Cardiac fibroblast (primary cell): ENCODE results near the gene XYLB.
"Not testable (repeated sequence)": the region's sequence is repeated elsewhere in the genome, so short reads cannot be mapped to it uniquely, and the experiment has no call there.

ENCODE experiments used
- DNase-seq, 2 donors: peaks; one replicate each; pipeline versions ENCODE4 v3.0.0 to v3.0.0-alpha.2; 2010; ENCODE audit warnings: low read depth in 2 of 2
- H3K4me3 ChIP-seq, 2 donors: replicated peaks in 1 of 2; 1 replicate in 1 of 2; 2 replicates in 1 of 2; pipeline ENCODE4 v1.5.1; 2011; ENCODE audit warnings: low read depth in 2 of 2, low read length in 2 of 2, mild to moderate bottlenecking in 2 of 2, moderate library complexity in 1 of 2
- CTCF ChIP-seq: IDR thresholded peaks from one replicate; pipeline ENCODE4 v1.5.1; 2011; ENCODE audit warnings: low read depth, mild to moderate bottlenecking, low read length, inconsistent platforms

Gene XYLB

GRCh38 chr3:38411591-38411990, 65.0 kb downstream of the XYLB start:
- H3K4me3 ChIP-seq, result no peak overlapping the region
- no peak for DNase-seq
- TF ChIP-seq CTCF, result no peak

GRCh38 chr3:38420758-38421157, 74.2 kb downstream of the XYLB start:
- H3K4me3 ChIP-seq, DNase-seq: not testable (repeated sequence)

DNA sequence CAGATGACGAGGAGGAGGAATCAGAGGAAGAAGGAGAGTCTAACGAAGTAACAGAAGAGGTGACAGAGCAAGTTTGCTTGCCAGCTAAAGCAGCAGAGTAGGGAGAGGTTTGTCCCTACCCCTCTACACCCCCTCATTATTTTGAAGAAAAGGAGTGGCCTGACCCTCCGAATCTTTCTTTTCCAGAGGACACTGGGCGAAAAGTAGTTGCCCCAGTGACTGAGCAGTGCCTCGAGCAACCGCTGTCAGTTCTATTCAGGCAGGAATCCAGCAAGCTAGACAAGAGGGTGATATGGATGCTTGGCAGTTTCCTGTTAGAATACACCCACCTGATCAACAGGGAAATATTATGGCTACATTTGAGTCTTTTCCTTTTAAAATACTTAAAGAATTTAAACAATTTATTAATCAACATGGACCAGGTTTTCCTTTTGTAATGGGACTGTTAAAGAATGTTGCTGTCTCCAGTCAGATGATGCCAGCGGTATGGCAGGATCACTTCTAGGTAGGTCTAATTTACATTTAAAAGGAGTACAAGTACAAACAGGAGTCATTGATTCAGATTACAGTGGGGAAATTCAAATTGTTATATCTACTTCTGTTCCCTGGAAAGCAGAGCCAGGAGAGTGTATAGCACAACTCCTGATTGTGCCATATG, 75.2 kb downstream of the XYLB start:
- H3K4me3 ChIP-seq, result no peak overlapping the region
- DNase-seq, result no peak
- TF ChIP-seq CTCF, result no peak

- H3K4me3 ChIP-seq, DNase-seq: not testable (repeated sequence)
Measured at GRCh38 chr3:38426798-38427426, 80.3 kb downstream of the XYLB start.

GRCh38 chr3:38432871-38433658, 86.5 kb downstream of the XYLB start:
- not testable (repeated sequence) for H3K4me3 ChIP-seq, DNase-seq

DNA sequence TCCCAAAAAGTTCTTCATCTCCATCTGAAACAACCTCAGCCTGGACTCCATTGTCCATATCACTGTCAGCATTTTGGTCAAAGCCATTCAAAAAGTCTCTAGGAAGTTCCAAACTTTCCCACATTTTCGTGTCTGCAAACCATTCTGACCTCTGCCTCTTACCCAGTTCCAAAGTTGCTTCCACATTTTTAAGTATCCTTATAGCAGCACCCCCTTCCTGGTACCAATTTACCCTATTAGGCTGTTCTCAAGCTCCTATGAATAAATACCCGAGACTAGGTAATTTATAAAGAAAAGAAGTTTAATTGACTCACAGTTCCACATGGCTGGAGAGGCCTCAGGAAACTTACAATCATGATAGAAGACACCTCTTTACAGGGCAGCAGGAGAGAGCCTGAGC, 87.1 kb downstream of the XYLB start:
- DNase-seq, result not testable (repeated sequence)

DNA sequence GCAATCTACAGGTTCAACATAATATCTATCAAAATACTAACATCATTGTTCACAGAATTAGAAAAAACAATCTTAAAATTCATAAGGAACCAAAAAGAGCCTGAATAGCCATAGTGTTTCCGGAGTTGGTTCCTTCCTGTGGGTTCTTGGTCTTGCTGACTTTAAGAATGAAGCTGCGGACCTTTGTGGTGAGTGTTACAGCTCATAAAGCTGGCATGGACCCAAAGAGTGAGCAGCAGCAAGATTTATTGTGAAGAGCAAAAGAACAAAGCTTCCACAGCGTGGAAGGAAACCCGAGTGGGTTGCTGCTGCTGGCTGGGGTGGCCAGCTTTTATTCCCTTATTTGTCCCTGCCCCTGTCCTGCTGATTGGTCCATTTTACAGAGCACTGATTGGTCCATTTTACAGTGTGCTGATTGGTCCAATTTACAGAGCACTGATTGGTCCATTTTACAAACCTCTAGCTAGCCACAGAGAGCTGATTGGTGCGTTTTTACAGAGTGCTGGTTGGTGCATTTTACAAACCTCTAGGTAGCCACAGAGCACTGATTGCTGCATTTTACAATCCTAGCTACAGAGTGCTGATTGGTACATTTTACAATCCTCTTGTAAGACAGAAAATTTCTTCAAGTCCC, 92.0 kb downstream of the XYLB start:
- peak in 1 of 2 donors; percentile 53 for DNase-seq

More for the DNA sequence above, 87.1 kb downstream of the XYLB start:
- H3K4me3 ChIP-seq, result not testable (repeated sequence)

GRCh38 chr3:38443205-38443604, 96.6 kb downstream of the XYLB start:
- not testable (repeated sequence) for DNase-seq, H3K4me3 ChIP-seq

More for the DNA sequence above, 92.0 kb downstream of the XYLB start:
- H3K4me3 ChIP-seq, result not testable (repeated sequence)

- no peak for DNase-seq
- H3K4me3 ChIP-seq, result no peak overlapping the region
- no peak for TF ChIP-seq CTCF
Measured at GRCh38 chr3:38446085-38446686, 99.6 kb downstream of the XYLB start.
